ENCODE results near the gene ARFGEF3. TPM values are rescaled to one million over a fixed set of nuclear protein-coding genes. Genes with fewer than 3 reads are reported as not detected.

ARFGEF3 gene
- total and polyA plus RNA-seq, 2 donors (not counting 1 experiment from before 2014, with no cell fraction given), result not detected

DNA sequence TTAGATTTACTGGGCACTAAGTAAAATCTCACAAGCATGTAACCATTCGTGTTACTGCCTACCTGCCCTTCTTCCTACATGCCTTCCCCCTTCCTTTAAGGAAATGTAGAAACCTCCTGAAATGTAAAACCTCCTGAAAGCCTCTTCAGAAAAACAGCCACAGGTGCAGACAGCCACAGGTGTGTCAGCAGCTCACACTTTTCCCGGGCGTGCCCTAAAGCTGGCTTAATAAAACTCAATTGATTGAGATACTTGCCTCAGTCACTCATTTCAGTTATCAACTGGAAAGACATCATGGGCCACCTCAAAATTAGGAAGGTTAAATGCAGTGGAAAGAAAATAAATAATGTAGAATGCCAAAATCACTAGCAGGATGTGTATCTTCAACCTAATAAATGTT, 79.6 kb downstream of the ARFGEF3 start:
- Histone ChIP-seq H3K4me2 (replicated peaks; ENCODE audit: low read depth, low read length, poor library complexity, severe bottlenecking) (no peak overlapping the region), H3K27me3 (replicated peaks in 1 of 4; ENCODE audit: control extremely low read depth in 1 of 4, control insufficient read depth in 3 of 4, insufficient read depth in 4 of 4, low read length in 3 of 4) (peaks cover 0 to 7% (median 0%) of the 10 kb centered on the region in 4 experiments), H3K4me1 (ENCODE audit: control insufficient read depth in 2 of 2, insufficient read depth in 2 of 2, low read length in 2 of 2) (no peaks in the 10 kb centered on the region), H3K36me3 (replicated peaks in 1 of 2; ENCODE audit: control extremely low read depth in 1 of 2, control insufficient read depth in 1 of 2, extremely low read depth in 1 of 2, insufficient read depth in 2 of 2, low read length in 1 of 2) (no peaks in the 10 kb centered on the region), H3K79me2 (ENCODE audit: control insufficient read depth, insufficient read depth, low read length) (no peaks in the 10 kb centered on the region), H2AFZ (ENCODE audit: insufficient read depth, low read depth, low read length, poor library complexity, severe bottlenecking) (no peak overlapping the region), H3K4me3 (ENCODE audit: control extremely low read depth in 1 of 5, extremely low read depth in 1 of 5, insufficient read depth in 1 of 5, low read depth in 2 of 5, low read length in 4 of 5) (no peak overlapping the region), H3K9ac (ENCODE audit: low read length) (no peak overlapping the region), H4K20me1 (ENCODE audit: control insufficient read depth, insufficient read depth, low read length, poor library complexity, severe bottlenecking) (no peaks in the 10 kb centered on the region), H3K9me3 (ENCODE audit: control extremely low read depth in 1 of 3, control insufficient read depth in 2 of 3, insufficient read depth in 1 of 3, low read length in 2 of 3) (no peaks in the 10 kb centered on the region), H3K27ac (ENCODE audit: low read length in 2 of 2) (no peak overlapping the region)
- Mint-ChIP-seq H3K9me3 (ENCODE audit: insufficient read depth) (no peaks in the 10 kb centered on the region), H3K4me1 (no peaks in the 10 kb centered on the region), H3K27me3 (peaks cover 35% of the 10 kb centered on the region), H3K4me3 (no peak overlapping the region), H3K27ac (no peak overlapping the region)
- TF ChIP-seq EZH2 (IDR thresholded peaks at IDR 0.05; ENCODE audit: borderline replicate concordance, insufficient read depth, low read depth, low read length, poor library complexity, severe bottlenecking), result no peak
- TF ChIP-seq, protein P1, sequence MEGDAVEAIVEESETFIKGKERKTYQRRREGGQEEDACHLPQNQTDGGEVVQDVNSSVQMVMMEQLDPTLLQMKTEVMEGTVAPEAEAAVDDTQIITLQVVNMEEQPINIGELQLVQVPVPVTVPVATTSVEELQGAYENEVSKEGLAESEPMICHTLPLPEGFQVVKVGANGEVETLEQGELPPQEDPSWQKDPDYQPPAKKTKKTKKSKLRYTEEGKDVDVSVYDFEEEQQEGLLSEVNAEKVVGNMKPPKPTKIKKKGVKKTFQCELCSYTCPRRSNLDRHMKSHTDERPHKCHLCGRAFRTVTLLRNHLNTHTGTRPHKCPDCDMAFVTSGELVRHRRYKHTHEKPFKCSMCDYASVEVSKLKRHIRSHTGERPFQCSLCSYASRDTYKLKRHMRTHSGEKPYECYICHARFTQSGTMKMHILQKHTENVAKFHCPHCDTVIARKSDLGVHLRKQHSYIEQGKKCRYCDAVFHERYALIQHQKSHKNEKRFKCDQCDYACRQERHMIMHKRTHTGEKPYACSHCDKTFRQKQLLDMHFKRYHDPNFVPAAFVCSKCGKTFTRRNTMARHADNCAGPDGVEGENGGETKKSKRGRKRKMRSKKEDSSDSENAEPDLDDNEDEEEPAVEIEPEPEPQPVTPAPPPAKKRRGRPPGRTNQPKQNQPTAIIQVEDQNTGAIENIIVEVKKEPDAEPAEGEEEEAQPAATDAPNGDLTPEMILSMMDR (IDR thresholded peaks at IDR 0.05), result no peak
- POLR2A ChIA-PET, result no interaction called here
- WGBS (ENCODE audit: insufficient coverage), result 89% methylated on average over 3 of the region's 3 CpGs
- ATAC-seq (ENCODE audit: low read depth) (no peak), DNase-seq (no peak)
- CTCF ChIA-PET, result interaction anchor here (0.6 kb wide), 1 partner anchor 384 kb away, joined by 3 read pairs; no protein-coding TSS in a partner anchor
- intact Hi-C loops (cut with micrococcal nuclease), result no loop called here

DNA sequence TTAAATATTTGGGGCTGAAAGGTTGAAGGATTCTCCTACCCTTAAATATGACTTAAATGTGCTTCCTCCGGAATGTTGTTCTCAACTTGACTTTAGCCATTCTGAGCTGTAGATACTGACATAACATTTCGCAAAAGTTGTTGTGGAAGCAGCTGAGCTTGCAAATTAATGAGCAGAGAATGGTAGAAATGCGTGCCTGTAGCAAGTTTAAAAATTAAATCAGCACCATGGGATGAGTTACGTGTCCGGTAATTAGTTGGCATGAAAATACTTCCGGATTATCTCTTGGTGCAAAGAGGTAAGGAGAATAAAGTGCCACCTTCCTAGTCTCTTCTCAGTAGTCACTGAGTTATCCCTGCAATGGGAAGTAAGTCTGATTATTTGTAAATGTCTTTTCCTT, 80.2 kb downstream of the ARFGEF3 start:
- WGBS (ENCODE audit: insufficient coverage), result 96% methylated on average over 6 of the region's 6 CpGs
- CTCF ChIA-PET, result interaction anchor here (0.6 kb wide), 1 partner anchor 383 kb away, joined by 3 read pairs; no protein-coding TSS in a partner anchor
- H3K79me2 ChIP-seq (ENCODE audit: control insufficient read depth, insufficient read depth, low read length), result no peaks in the 10 kb centered on the region

More for the DNA sequence above, 80.2 kb downstream of the ARFGEF3 start:
- intact Hi-C loops (cut with micrococcal nuclease), result no loop called here
- Histone ChIP-seq H2AFZ (ENCODE audit: insufficient read depth, low read depth, low read length, poor library complexity, severe bottlenecking) (no peak overlapping the region), H3K4me1 (ENCODE audit: control insufficient read depth in 2 of 2, insufficient read depth in 2 of 2, low read length in 2 of 2) (no peaks in the 10 kb centered on the region), H4K20me1 (ENCODE audit: control insufficient read depth, insufficient read depth, low read length, poor library complexity, severe bottlenecking) (no peaks in the 10 kb centered on the region), H3K27me3 (replicated peaks in 1 of 4; ENCODE audit: control extremely low read depth in 1 of 4, control insufficient read depth in 3 of 4, insufficient read depth in 4 of 4, low read length in 3 of 4) (peaks cover 0 to 7% (median 0%) of the 10 kb centered on the region in 4 experiments), H3K9ac (ENCODE audit: low read length) (no peak overlapping the region), H3K4me3 (ENCODE audit: control extremely low read depth in 1 of 5, extremely low read depth in 1 of 5, insufficient read depth in 1 of 5, low read depth in 2 of 5, low read length in 4 of 5) (no peak overlapping the region), H3K9me3 (ENCODE audit: control extremely low read depth in 1 of 3, control insufficient read depth in 2 of 3, insufficient read depth in 1 of 3, low read length in 2 of 3) (no peaks in the 10 kb centered on the region), H3K27ac (ENCODE audit: low read length in 2 of 2) (no peak overlapping the region), H3K4me2 (replicated peaks; ENCODE audit: low read depth, low read length, poor library complexity, severe bottlenecking) (no peak overlapping the region), H3K36me3 (replicated peaks in 1 of 2; ENCODE audit: control extremely low read depth in 1 of 2, control insufficient read depth in 1 of 2, extremely low read depth in 1 of 2, insufficient read depth in 2 of 2, low read length in 1 of 2) (no peaks in the 10 kb centered on the region)
- TF ChIP-seq, protein P1 (IDR thresholded peaks at IDR 0.05), result no peak
- TF ChIP-seq EZH2 (IDR thresholded peaks at IDR 0.05; ENCODE audit: borderline replicate concordance, insufficient read depth, low read depth, low read length, poor library complexity, severe bottlenecking), result no peak
- no peaks in the 10 kb centered on the region for H3K9me3 Mint-ChIP-seq (ENCODE audit: insufficient read depth)
- H3K4me3 Mint-ChIP-seq, result no peak overlapping the region
- DNase-seq (no peak), ATAC-seq (ENCODE audit: low read depth) (no peak)
- no peak overlapping the region for H3K27ac Mint-ChIP-seq
- peaks cover 35% of the 10 kb centered on the region for H3K27me3 Mint-ChIP-seq
- POLR2A ChIA-PET, result no interaction called here
- no peaks in the 10 kb centered on the region for H3K4me1 Mint-ChIP-seq
